NB4 (cell line): ENCODE data around the gene RO60.

Source experiments
- MYC ChIP-seq: IDR thresholded peaks from 2 replicates; pipeline ENCODE4 v1.6.1; 2011; ENCODE audit warnings: low read depth, low read length
- TF ChIP-seq, protein P1 (sequence below): IDR thresholded peaks from 2 replicates; pipeline ENCODE4 v1.6.1; 2011; ENCODE audit warnings: low read depth, low read length
- TF ChIP-seq, protein P2 (sequence below): IDR thresholded peaks from one replicate; pipeline ENCODE4 v1.5.1; 2012; ENCODE audit warnings: low read depth, low read length

DNA sequence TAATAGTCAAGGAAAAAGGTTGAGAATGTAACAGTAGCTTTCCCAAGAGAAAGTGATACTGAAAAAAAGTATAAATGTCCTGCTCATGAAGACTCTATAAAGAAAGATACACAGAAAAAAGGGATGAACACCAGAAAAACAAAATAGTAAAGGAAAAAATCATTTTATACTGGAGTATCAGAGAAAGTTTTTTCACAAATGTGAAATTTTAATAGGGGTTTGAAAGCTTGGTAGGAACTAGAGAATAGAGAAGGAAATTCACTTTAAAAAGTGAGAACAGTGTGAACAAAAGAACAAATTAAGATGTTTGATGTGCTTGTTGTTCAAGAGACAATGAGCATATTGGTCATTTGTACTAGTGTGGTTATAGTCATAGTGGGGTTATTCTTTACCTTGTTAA is 25.8 kb upstream of the RO60 start:
- TF ChIP-seq MYC = no peak
- TF ChIP-seq, protein P1, sequence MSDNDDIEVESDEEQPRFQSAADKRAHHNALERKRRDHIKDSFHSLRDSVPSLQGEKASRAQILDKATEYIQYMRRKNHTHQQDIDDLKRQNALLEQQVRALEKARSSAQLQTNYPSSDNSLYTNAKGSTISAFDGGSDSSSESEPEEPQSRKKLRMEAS = no peak
- TF ChIP-seq, protein P2, sequence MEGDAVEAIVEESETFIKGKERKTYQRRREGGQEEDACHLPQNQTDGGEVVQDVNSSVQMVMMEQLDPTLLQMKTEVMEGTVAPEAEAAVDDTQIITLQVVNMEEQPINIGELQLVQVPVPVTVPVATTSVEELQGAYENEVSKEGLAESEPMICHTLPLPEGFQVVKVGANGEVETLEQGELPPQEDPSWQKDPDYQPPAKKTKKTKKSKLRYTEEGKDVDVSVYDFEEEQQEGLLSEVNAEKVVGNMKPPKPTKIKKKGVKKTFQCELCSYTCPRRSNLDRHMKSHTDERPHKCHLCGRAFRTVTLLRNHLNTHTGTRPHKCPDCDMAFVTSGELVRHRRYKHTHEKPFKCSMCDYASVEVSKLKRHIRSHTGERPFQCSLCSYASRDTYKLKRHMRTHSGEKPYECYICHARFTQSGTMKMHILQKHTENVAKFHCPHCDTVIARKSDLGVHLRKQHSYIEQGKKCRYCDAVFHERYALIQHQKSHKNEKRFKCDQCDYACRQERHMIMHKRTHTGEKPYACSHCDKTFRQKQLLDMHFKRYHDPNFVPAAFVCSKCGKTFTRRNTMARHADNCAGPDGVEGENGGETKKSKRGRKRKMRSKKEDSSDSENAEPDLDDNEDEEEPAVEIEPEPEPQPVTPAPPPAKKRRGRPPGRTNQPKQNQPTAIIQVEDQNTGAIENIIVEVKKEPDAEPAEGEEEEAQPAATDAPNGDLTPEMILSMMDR = no peak
